Trophoblast cell (in vitro differentiated cells and primary cell): ENCODE data around the gene NDST1.

Source experiments
- DNase-seq, 2 donors: peaks; one replicate each; pipeline ENCODE4 v3.0.0-alpha.2; 2016
- H2AFZ ChIP-seq: 2 replicates; pipeline ENCODE4 v1.6.1; 2013; ENCODE audit warnings: low read length, moderate library complexity, mild to moderate bottlenecking; ENCODE audit not compliant: insufficient read depth, poor library complexity
- H2AK5ac ChIP-seq: 2 replicates; pipeline ENCODE4 v1.6.1; 2013; ENCODE audit warnings: mild to moderate bottlenecking, low read length
- H2BK120ac ChIP-seq: 2 replicates; pipeline ENCODE4 v1.6.1; 2013; ENCODE audit warnings: low read length, mild to moderate bottlenecking, moderate library complexity; ENCODE audit not compliant: insufficient read depth, poor library complexity
- H2BK12ac ChIP-seq: 2 replicates; pipeline ENCODE4 v1.6.1; 2013; ENCODE audit warnings: mild to moderate bottlenecking, low read length, moderate library complexity
- H2BK5ac ChIP-seq: 2 replicates; pipeline ENCODE4 v1.6.1; 2013; ENCODE audit warnings: low read length, low read depth, moderate library complexity, mild to moderate bottlenecking; ENCODE audit not compliant: poor library complexity
- H3K14ac ChIP-seq: 2 replicates; pipeline ENCODE4 v1.6.1; 2013; ENCODE audit warnings: mild to moderate bottlenecking, low read length
- H3K18ac ChIP-seq: 2 replicates; pipeline ENCODE4 v1.6.1; 2013; ENCODE audit warnings: mild to moderate bottlenecking, low read length
- H3K23ac ChIP-seq: 2 replicates; pipeline ENCODE4 v1.6.1; 2013; ENCODE audit warnings: low read length
- H3K27ac ChIP-seq: 2 replicates; pipeline ENCODE4 v1.5.1; 2013; ENCODE audit warnings: low read depth, mild to moderate bottlenecking, inconsistent platforms, low read length, moderate library complexity
- H3K27me3 ChIP-seq: 2 replicates; pipeline ENCODE4 v1.6.1; 2013; ENCODE audit warnings: inconsistent platforms, mild to moderate bottlenecking, low read length, moderate library complexity; ENCODE audit not compliant: insufficient read depth
- H3K36me3 ChIP-seq, 2 experiments: 1 replicate in 1 of 2; 2 replicates in 1 of 2; pipeline ENCODE4 v1.6.1; 2013; ENCODE audit warnings: low read length in 2 of 2, mild to moderate bottlenecking in 2 of 2, moderate library complexity in 1 of 2; ENCODE audit not compliant: insufficient read depth in 2 of 2, control insufficient read depth in 1 of 2
- H3K4ac ChIP-seq: 2 replicates; pipeline ENCODE4 v1.6.1; 2013; ENCODE audit warnings: low read depth, mild to moderate bottlenecking, low read length, moderate library complexity
- H3K4me1 ChIP-seq, 2 experiments: 1 replicate in 1 of 2; 2 replicates in 1 of 2; pipeline ENCODE4 v1.6.1; 2013; ENCODE audit warnings: low read length in 2 of 2, mild to moderate bottlenecking in 2 of 2, moderate library complexity in 1 of 2; ENCODE audit not compliant: insufficient read depth in 2 of 2, control insufficient read depth in 1 of 2
- H3K4me2 ChIP-seq: 2 replicates; pipeline ENCODE4 v1.6.1; 2013; ENCODE audit warnings: inconsistent platforms, mild to moderate bottlenecking, low read length, moderate library complexity
- H3K4me3 ChIP-seq: 2 replicates; pipeline ENCODE4 v1.5.1; 2013; ENCODE audit warnings: mild to moderate bottlenecking, low read depth, low read length, inconsistent platforms
- H3K79me1 ChIP-seq: one replicate; pipeline ENCODE4 v1.6.1; 2013; ENCODE audit warnings: low read length
- H3K79me2 ChIP-seq: 2 replicates; pipeline ENCODE4 v1.6.1; 2013; ENCODE audit warnings: low read length, mild to moderate bottlenecking; ENCODE audit not compliant: control insufficient read depth, insufficient read depth, poor library complexity
- H3K9ac ChIP-seq: 2 replicates; pipeline ENCODE4 v1.6.1; 2013; ENCODE audit warnings: mild to moderate bottlenecking, low read length
- H3K9me3 ChIP-seq: 2 replicates; pipeline ENCODE4 v1.6.1; 2013; ENCODE audit warnings: low read depth, mild to moderate bottlenecking, control low read depth, inconsistent platforms, low read length; ENCODE audit not compliant: insufficient read depth
- H4K12ac ChIP-seq: 2 replicates; pipeline ENCODE4 v1.6.1; 2013; ENCODE audit warnings: low read depth, mild to moderate bottlenecking, low read length, moderate library complexity
- H4K8ac ChIP-seq: 2 replicates; pipeline ENCODE4 v1.6.1; 2013; ENCODE audit warnings: low read depth, mild to moderate bottlenecking, low read length, moderate library complexity
- H4K91ac ChIP-seq: one replicate; pipeline ENCODE4 v1.6.1; 2013; ENCODE audit warnings: low read depth, mild to moderate bottlenecking, low read length, moderate library complexity
- WGBS: extraction: QIAGEN DNeasy Blood & Tissue Kit; methylation state at CpG from one replicate; pipeline ENCODE4 v1.1.7; 2013; ENCODE audit warnings: missing lambda C conversion rate; ENCODE audit not compliant: insufficient read length, insufficient coverage; ENCODE audit errors: extremely low coverage; 5-methylcytosine and 5-hydroxymethylcytosine counted together

NDST1 gene

GRCh38 chr5:150496098-150496497 is 11.8 kb upstream of the NDST1 start:
- Histone ChIP-seq H4K91ac (no peak overlapping the region), H3K23ac (no peak overlapping the region), H3K4me2 (no peak overlapping the region), H3K79me2 (peaks cover 49% of the 10 kb centered on the region), H3K4me3 (no peak overlapping the region), H3K36me3 (peaks cover 28 to 40% of the 10 kb centered on the region in 2 experiments), H3K14ac (no peak overlapping the region), H3K9me3 (no peaks in the 10 kb centered on the region), H2BK5ac (no peak overlapping the region), H3K4ac (peak overlapping the region; percentile 71), H4K8ac (no peak overlapping the region), H3K27me3 (no peaks in the 10 kb centered on the region), H3K79me1 (peaks cover 21% of the 10 kb centered on the region), H3K18ac (no peak overlapping the region), H2AK5ac (peak overlapping the region; percentile 37), H4K12ac (no peak overlapping the region), H2AFZ (no peak overlapping the region), H3K27ac (peak overlapping the region; percentile 10), H2BK12ac (no peak overlapping the region), H3K9ac (no peak overlapping the region), H3K4me1 (peaks cover 53 to 58% of the 10 kb centered on the region in 2 experiments), H2BK120ac (no peak overlapping the region)
- no CpG with 5 or more reads among the region's 3 CpGs for WGBS
- no peak for DNase-seq

- Histone ChIP-seq H3K9me3 (no peaks in the 10 kb centered on the region), H3K4me3 (no peak overlapping the region), H3K23ac (no peak overlapping the region), H3K9ac (no peak overlapping the region), H3K27ac (peak overlapping the region; percentile 10), H3K4ac (peak overlapping the region; percentile 71), H3K36me3 (peaks cover 30 to 43% of the 10 kb centered on the region in 2 experiments), H2AK5ac (peak overlapping the region; percentile 37), H4K8ac (no peak overlapping the region), H3K4me2 (no peak overlapping the region), H2AFZ (no peak overlapping the region), H4K12ac (no peak overlapping the region), H3K14ac (no peak overlapping the region), H2BK5ac (no peak overlapping the region), H3K27me3 (no peaks in the 10 kb centered on the region), H4K91ac (no peak overlapping the region), H3K79me2 (peaks cover 52% of the 10 kb centered on the region), H3K18ac (no peak overlapping the region), H3K4me1 (peaks cover 52 to 61% of the 10 kb centered on the region in 2 experiments), H2BK12ac (no peak overlapping the region), H3K79me1 (peaks cover 23% of the 10 kb centered on the region), H2BK120ac (no peak overlapping the region)
- no peak for DNase-seq
- no CpG with 5 or more reads among the region's 4 CpGs for WGBS
These were observed 11.4 kb upstream of the NDST1 start for GRCh38 chr5:150496534-150496933.

- peak; percentile 84 to 90 for DNase-seq
These were observed 10.5 kb upstream of the NDST1 start for GRCh38 chr5:150497274-150497988.

GRCh38 chr5:150497989-150498317 is 10.0 kb upstream of the NDST1 start:
- H4K8ac ChIP-seq = peak overlapping the region; percentile 9
- H2BK120ac ChIP-seq = no peak overlapping the region
- H2BK12ac ChIP-seq = peak overlapping the region; percentile 68
- no peak overlapping the region for H2AFZ ChIP-seq
- WGBS = no CpG with 5 or more reads among the region's 5 CpGs
- peaks cover 23 to 37% of the 10 kb centered on the region in 2 experiments for H3K36me3 ChIP-seq
- H4K91ac ChIP-seq = peak overlapping the region; percentile 58
- peak overlapping the region; percentile 32 for H2BK5ac ChIP-seq
- H4K12ac ChIP-seq = no peak overlapping the region
- H3K4ac ChIP-seq = peak overlapping the region; percentile 90
- peak overlapping the region; percentile 64 for H3K14ac ChIP-seq
- H3K27me3 ChIP-seq = no peaks in the 10 kb centered on the region
- no peak overlapping the region for H3K4me2 ChIP-seq
- no peaks in the 10 kb centered on the region for H3K9me3 ChIP-seq
- peak overlapping the region; percentile 78 for H3K18ac ChIP-seq
- peak overlapping the region; percentile 63 for H2AK5ac ChIP-seq
- H3K79me2 ChIP-seq = peaks cover 59% of the 10 kb centered on the region
- peaks cover 46 to 62% of the 10 kb centered on the region in 2 experiments for H3K4me1 ChIP-seq
- H3K27ac ChIP-seq = peak overlapping the region; percentile 49
- no peak overlapping the region for H3K23ac ChIP-seq
- no peak overlapping the region for H3K9ac ChIP-seq
- peaks cover 13% of the 10 kb centered on the region for H3K79me1 ChIP-seq
- H3K4me3 ChIP-seq = no peak overlapping the region
- no peak for DNase-seq

More at GRCh38 chr5:150497274-150497988, 10.5 kb upstream of the NDST1 start:
- H3K4me3 ChIP-seq = peak overlapping the region; percentile 50
- H3K4me1 ChIP-seq = peaks cover 51 to 62% of the 10 kb centered on the region in 2 experiments
- H3K79me2 ChIP-seq = peaks cover 54% of the 10 kb centered on the region
- H2AK5ac ChIP-seq = peak overlapping the region; percentile 63
- peak overlapping the region; percentile 32 for H2BK5ac ChIP-seq
- no peaks in the 10 kb centered on the region for H3K27me3 ChIP-seq
- no peak overlapping the region for H3K4me2 ChIP-seq
- peak overlapping the region; percentile 58 for H4K91ac ChIP-seq
- no peak overlapping the region for H3K9ac ChIP-seq
- H3K4ac ChIP-seq = peak overlapping the region; percentile 90
- peak overlapping the region; percentile 49 for H3K27ac ChIP-seq
- peaks cover 15% of the 10 kb centered on the region for H3K79me1 ChIP-seq
- no peak overlapping the region for H2BK120ac ChIP-seq
- H3K23ac ChIP-seq = no peak overlapping the region
- peak overlapping the region; percentile 9 for H4K8ac ChIP-seq
- peak overlapping the region; percentile 68 for H2BK12ac ChIP-seq
- no peaks in the 10 kb centered on the region for H3K9me3 ChIP-seq
- H3K36me3 ChIP-seq = peaks cover 27 to 39% of the 10 kb centered on the region in 2 experiments
- H4K12ac ChIP-seq = peak overlapping the region; percentile 3
- peak overlapping the region; percentile 64 for H3K14ac ChIP-seq
- WGBS = no CpG with 5 or more reads among the region's 14 CpGs
- peak overlapping the region; percentile 78 for H3K18ac ChIP-seq
- H2AFZ ChIP-seq = peak overlapping the region; percentile 18
